Right atrium auricular region (tissue), 2 donors: ENCODE results near the gene CACNA1F. TPM values are rescaled to one million over a fixed set of nuclear protein-coding genes. Genes with fewer than 3 reads are reported as not detected.

Experiments
- DNase-seq: peaks from one replicate; pipeline ENCODE4 v3.0.0-alpha.2; 2019; ENCODE audit warnings: low spot score
- H3K27ac ChIP-seq, 2 donors: fragments of 200-600 bp; sonication (generic); 1 replicate in 1 of 2; 2 replicates in 1 of 2; pipeline ENCODE4 v1.5.1; 2016 to 2019
- H3K27me3 ChIP-seq, 2 donors: fragments of 200-600 bp; sonication (generic); one replicate each; pipeline versions ENCODE4 v1.5.1 to v1.6.0; 2017 to 2019
- H3K36me3 ChIP-seq: fragments of 200-600 bp; sonication (generic); one replicate; pipeline ENCODE4 v1.5.1; 2016
- H3K4me1 ChIP-seq, 2 donors: fragments of 200-600 bp; sonication (generic); one replicate each; pipeline versions ENCODE4 v1.5.1 to v1.6.0; 2017 to 2019
- H3K4me3 ChIP-seq, 2 donors: fragments of 200-600 bp; sonication (generic); 1 replicate in 1 of 2; 2 replicates in 1 of 2; pipeline ENCODE4 v1.5.1; 2017 to 2019; ENCODE audit warnings: mild to moderate bottlenecking in 1 of 2, moderate library complexity in 1 of 2
- H3K9me3 ChIP-seq, 2 donors: fragments of 200-600 bp; sonication (generic); one replicate each; pipeline ENCODE4 v1.5.1; 2019
- CTCF ChIP-seq, 2 donors: fragments of 200-600 bp; sonication (generic); IDR thresholded peaks; one replicate each; pipeline ENCODE4 v1.5.1; 2019; ENCODE audit warnings: antibody characterized with exemption in 2 of 2
- total RNA-seq, 2 donors: library from RNA; depleted of rRNA; stranded (reverse); fragments of >200 nt; gene quantifications; one replicate each; pipeline ENCODE4 v1.1.0, GENCODE V29; 2016

Gene CACNA1F
- total RNA-seq, 2 donors from 2014 or later: 0.08 to 0.11 TPM

DNA sequence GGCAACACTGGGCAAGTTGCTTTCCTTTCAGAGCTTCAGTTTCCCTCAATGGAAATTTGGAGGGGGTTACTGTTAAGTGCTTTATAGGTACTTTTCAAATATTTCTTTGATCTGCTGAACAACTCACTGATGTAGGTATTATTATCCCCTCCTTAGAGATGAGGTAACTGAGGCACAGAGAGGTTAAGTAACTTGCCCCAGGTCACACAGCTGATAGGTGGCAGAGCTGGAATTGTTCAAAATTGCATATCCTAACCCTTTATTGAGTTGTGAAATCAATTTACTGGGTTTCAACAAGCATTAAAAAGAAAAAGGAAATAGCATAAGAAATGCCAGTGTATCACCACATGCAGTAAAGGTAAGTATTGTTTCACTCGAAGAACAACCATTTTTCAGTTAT lies 43.1 kb upstream of the CACNA1F start:
- Histone ChIP-seq H3K27ac (peak overlapping the region in 1 of 2 donors; percentile 36), H3K4me1 (peaks cover 0 to 20% of the 10 kb centered on the region in 2 donors)
- no peak for TF ChIP-seq CTCF (IDR thresholded peaks at IDR 0.05)

GRCh38 chrX:49273181-49273727 lies 40.1 kb upstream of the CACNA1F start:
- no peak for DNase-seq
- TF ChIP-seq CTCF (IDR thresholded peaks at IDR 0.05): no peak
- H3K9me3 ChIP-seq: no peaks in the 10 kb centered on the region
- no peaks in the 10 kb centered on the region for H3K36me3 ChIP-seq
- no peak overlapping the region for H3K4me3 ChIP-seq
- no peak overlapping the region for H3K27ac ChIP-seq
- H3K27me3 ChIP-seq: no peaks in the 10 kb centered on the region
- H3K4me1 ChIP-seq: peaks cover 0 to 30% of the 10 kb centered on the region in 2 donors

More for the DNA sequence above, 43.1 kb upstream of the CACNA1F start:
- Histone ChIP-seq H3K4me3 (no peak overlapping the region), H3K27me3 (no peaks in the 10 kb centered on the region), H3K36me3 (no peaks in the 10 kb centered on the region), H3K9me3 (no peaks in the 10 kb centered on the region)
- no peak for DNase-seq

GRCh38 chrX:49272421-49272820 lies 39.3 kb upstream of the CACNA1F start:
- no peaks in the 10 kb centered on the region for H3K9me3 ChIP-seq
- no peaks in the 10 kb centered on the region for H3K27me3 ChIP-seq
- no peak overlapping the region for H3K4me3 ChIP-seq
- TF ChIP-seq CTCF (IDR thresholded peaks at IDR 0.05): no peak
- DNase-seq: no peak
- no peak overlapping the region for H3K27ac ChIP-seq
- peaks cover 0 to 30% of the 10 kb centered on the region in 2 donors for H3K4me1 ChIP-seq
- no peaks in the 10 kb centered on the region for H3K36me3 ChIP-seq

- Histone ChIP-seq H3K9me3 (no peaks in the 10 kb centered on the region), H3K4me3 (no peak overlapping the region), H3K27ac (no peak overlapping the region), H3K36me3 (no peaks in the 10 kb centered on the region), H3K4me1 (peaks cover 0 to 30% of the 10 kb centered on the region in 2 donors), H3K27me3 (no peaks in the 10 kb centered on the region)
- no peak for TF ChIP-seq CTCF (IDR thresholded peaks at IDR 0.05)
- no peak for DNase-seq
Measured at GRCh38 chrX:49271341-49271740, 38.2 kb upstream of the CACNA1F start.

DNA sequence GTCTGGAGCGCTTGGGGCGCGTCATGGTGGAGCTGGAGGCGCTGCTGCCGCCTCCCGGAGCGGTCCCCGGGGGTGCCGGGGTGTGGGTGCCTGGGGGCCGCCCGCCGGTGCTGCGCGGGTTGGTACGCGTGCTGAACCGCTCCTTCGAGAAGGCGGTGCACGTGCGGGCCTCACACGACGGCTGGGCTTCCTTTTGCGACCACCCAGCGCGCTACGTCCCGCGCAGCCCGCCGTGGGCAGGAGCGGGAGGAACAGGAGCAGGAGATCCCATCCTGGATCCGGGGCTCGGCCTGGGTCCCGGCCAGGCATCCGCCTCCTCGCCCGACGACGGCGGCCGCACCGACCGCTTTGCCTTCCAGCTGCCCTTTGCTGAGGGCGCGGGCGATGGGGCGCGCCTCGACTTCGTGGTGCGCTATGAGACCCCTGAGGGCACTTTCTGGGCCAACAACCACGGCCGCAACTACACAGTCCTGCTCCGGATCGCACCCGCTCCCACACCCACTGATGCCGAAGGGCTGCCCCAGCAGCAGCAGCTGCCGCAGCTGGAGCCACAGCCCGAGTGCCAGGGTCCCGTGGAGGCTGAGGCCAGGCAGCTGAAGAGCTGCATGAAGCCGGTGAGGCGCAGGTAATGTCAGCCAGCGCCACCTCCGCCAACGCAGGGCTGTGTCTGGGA lies 37.2 kb upstream of the CACNA1F start:
- no peaks in the 10 kb centered on the region for H3K9me3 ChIP-seq
- H3K27ac ChIP-seq: peak overlapping the region; percentile 84 to 88
- peaks cover 0 to 30% of the 10 kb centered on the region in 2 donors for H3K4me1 ChIP-seq
- peak overlapping the region; percentile 50 to 70 for H3K4me3 ChIP-seq
- H3K36me3 ChIP-seq: no peaks in the 10 kb centered on the region
- no peak for DNase-seq
- H3K27me3 ChIP-seq: no peaks in the 10 kb centered on the region
- TF ChIP-seq CTCF (IDR thresholded peaks at IDR 0.05): no peak
